Esophagus (tissue), 2 donors: ENCODE data around the gene RNU4-1. TPM values are rescaled to one million over a fixed set of nuclear protein-coding genes. Genes with fewer than 3 reads are reported as not detected.
A peak's percentile ranks its signal among the peaks of the same experiment; 100 is the strongest.
"Not testable (repeated sequence)": the region's sequence is repeated elsewhere in the genome, so short reads cannot be mapped to it uniquely, and the experiment has no call there.

Experiments
- H3K27ac ChIP-seq, 2 donors: one replicate each; pipeline ENCODE4 v1.5.1; 2013; ENCODE audit warnings: low read depth in 2 of 2, mild to moderate bottlenecking in 2 of 2, inconsistent platforms in 1 of 2, low read length in 1 of 2, moderate library complexity in 1 of 2
- H3K27me3 ChIP-seq, 2 donors: one replicate each; pipeline ENCODE4 v1.6.1; 2013; ENCODE audit warnings: low read length in 2 of 2, control low read depth in 1 of 2, mild to moderate bottlenecking in 1 of 2; ENCODE audit not compliant: insufficient read depth in 2 of 2, control insufficient read depth in 1 of 2
- H3K36me3 ChIP-seq, 2 donors: one replicate each; pipeline ENCODE4 v1.6.1; 2013; ENCODE audit warnings: low read length in 1 of 2; ENCODE audit not compliant: control insufficient read depth in 2 of 2, insufficient read depth in 2 of 2
- H3K4me1 ChIP-seq, 2 donors: one replicate each; pipeline ENCODE4 v1.6.1; 2013; ENCODE audit warnings: low read length in 1 of 2; ENCODE audit not compliant: control insufficient read depth in 2 of 2, insufficient read depth in 2 of 2
- H3K4me3 ChIP-seq, 2 donors: one replicate each; pipeline ENCODE4 v1.5.1; 2013; ENCODE audit warnings: low read length in 2 of 2, mild to moderate bottlenecking in 2 of 2, low read depth in 1 of 2, moderate library complexity in 1 of 2
- H3K9me3 ChIP-seq, 2 donors: one replicate each; pipeline ENCODE4 v1.6.1; 2013; ENCODE audit warnings: mild to moderate bottlenecking in 2 of 2, low read depth in 1 of 2, low read length in 1 of 2, moderate library complexity in 1 of 2; ENCODE audit not compliant: control insufficient read depth in 2 of 2, insufficient read depth in 1 of 2
- WGBS, 2 donors: extraction: QIAGEN DNeasy Blood & Tissue Kit; methylation state at CpG; one replicate each; pipeline ENCODE4 v1.1.7; 2013; 5-methylcytosine and 5-hydroxymethylcytosine counted together
- polyA plus RNA-seq, 2 donors: library from polyadenylated mRNA; stranded (reverse); fragments of 200-250 nt; gene quantifications; one replicate each; pipeline ENCODE4 v1.2.3, GENCODE V29; 2013
- donor health status: healthy with polysubstance abuse.
- donor health status: Bipolar disorder and iron deficiency.

RNU4-1 gene
- polyA plus RNA-seq, 2 donors = not detected

DNA sequence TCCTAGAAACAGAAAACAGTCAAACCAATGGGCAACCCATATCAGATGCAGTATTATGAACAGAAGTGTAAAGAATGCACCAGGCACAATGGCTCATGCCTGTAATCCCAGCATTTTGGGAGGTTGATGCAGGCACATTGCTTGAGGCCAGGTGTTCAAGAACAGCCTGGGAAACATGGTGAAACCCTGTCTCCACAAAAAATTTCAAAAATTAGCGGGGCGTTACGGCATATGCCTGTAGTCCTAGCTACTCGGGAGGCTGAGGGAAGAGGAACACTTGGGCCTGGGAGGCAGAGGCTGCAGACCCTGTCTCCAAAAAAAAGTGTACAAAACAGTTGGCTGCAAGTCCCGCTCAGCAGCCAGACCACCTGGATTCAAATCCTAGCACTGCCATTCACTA, 32.4 kb downstream of the RNU4-1 start:
- Histone ChIP-seq H3K4me3 (no peak overlapping the region), H3K27me3 (no peaks in the 10 kb centered on the region), H3K27ac (no peak overlapping the region), H3K4me1 (peaks cover 5 to 11% of the 10 kb centered on the region in 2 donors), H3K36me3 (no peaks in the 10 kb centered on the region), H3K9me3 (no peaks in the 10 kb centered on the region)
- WGBS, 2 donors = 94% methylated on average over 5 of the region's 5 CpGs

DNA sequence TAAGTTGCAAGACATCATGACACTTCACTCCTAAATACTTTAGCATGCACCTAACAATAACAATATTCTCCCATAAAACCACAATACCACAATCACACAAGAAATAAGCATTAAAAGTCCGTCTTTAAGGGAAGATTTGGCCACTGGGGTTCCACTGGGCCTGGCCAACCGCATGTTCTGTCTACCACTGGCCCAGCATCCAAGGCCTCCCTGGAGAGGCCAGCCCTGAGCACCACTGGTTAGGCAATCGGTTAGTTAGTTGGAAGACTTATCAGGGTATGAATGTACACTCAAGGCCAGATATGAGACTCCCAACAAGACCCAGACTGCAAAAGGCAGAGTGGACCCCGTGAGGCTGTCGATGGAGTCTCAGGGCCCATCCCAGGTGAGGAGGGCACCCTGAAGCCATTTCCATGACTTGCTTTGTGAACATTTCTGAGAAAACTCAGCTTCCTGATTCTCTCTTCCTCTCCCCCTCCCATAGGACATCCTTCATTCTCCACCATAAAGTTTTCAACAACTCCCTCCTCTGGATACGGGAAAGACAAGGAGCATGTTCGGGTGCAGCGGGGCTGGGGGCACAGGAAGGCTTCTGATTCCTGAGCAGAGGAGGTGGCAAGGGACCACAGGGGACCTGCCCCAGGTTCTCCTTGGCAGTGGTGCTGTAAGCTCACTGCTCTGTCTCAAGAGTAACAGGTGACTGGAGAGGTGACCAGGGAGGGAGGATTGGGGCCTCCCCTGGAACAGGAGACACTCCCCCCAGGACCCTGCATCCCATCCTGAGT, 33.4 kb downstream of the RNU4-1 start:
- no peak overlapping the region for H3K27ac ChIP-seq
- WGBS, 2 donors = 85% methylated on average over 8 of the region's 8 CpGs
- no peak overlapping the region for H3K4me3 ChIP-seq
- no peaks in the 10 kb centered on the region for H3K9me3 ChIP-seq
- H3K36me3 ChIP-seq = no peaks in the 10 kb centered on the region
- H3K4me1 ChIP-seq = peaks cover 5 to 8% of the 10 kb centered on the region in 2 donors
- H3K27me3 ChIP-seq = no peaks in the 10 kb centered on the region

DNA sequence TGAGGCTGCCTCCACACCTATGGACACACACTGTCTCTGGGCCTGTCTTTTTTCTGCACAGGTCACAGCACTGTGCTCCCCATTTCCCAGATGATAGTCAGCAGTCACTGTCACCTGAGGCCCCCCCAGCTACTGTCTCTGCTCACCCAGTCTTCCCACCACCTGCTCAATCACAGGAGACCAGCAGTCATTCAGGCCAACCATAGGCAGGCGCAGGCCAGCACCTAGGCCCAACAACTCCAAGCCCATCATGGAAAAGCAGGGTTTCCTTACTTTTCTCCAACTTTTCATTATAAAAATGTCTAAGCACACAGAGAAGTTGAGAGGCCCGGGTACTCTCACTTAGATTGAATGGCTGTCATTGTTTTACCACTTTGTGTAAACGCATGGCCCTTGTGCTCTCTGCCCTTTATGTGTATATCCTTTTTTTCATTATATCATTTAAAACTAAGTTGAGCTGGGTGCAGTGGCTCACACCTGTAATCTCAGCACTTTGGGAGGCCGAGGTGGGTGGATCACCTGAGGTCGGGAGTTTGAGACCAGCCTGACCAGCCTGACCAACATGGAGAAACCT, 34.6 kb downstream of the RNU4-1 start:
- 84 to 87% methylated on average over 5 of the region's 5 CpGs for WGBS, 2 donors
- Histone ChIP-seq H3K36me3 (no peaks in the 10 kb centered on the region), H3K4me3 (no peak overlapping the region), H3K4me1 (peaks cover 4 to 6% of the 10 kb centered on the region in 2 donors), H3K27me3 (no peaks in the 10 kb centered on the region), H3K27ac (peak overlapping the region in 1 of 2 donors; percentile 27), H3K9me3 (no peaks in the 10 kb centered on the region)

DNA sequence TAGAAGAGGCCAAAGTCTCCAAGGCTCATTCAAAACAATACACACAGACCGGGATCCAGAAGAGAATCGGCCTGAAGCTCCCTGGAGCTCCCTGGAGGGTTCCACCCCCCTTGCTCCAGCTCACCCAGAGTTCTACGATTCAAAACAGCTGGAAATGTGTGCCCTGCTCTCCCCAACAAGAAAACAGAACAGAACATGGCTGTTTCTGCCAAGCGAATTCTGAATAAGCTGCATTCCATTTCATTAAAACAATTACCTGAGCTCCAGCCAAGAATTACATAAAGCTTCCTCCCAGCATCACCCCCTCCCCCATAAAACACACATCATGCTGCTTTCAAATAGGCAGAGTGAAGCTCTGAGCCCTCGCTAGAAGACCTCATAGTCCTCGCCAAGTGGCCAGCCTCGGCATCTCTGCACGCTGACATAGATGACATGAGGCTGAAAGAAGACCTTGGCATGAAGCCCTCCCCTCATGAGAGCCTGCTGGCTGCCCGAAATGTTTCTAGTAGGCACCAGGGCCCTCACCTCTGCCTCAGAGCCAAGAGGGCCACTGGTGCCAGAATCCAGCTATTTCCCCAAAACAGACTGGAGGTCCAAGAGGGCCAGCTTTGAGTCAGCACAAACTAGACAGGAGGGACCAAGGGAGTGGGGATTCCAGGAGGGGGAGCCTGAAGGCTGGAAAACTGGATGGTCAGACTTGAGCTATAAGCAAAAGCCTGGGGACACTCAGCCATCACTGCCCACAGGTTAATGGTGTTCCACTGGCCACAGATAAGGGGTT, 35.8 kb downstream of the RNU4-1 start:
- H3K27ac ChIP-seq = peak overlapping the region; percentile 72 to 75
- 18 to 30% methylated on average over 9 of the region's 9 CpGs for WGBS, 2 donors
- H3K4me3 ChIP-seq = no peak overlapping the region
- H3K4me1 ChIP-seq = peaks cover 0 to 3% of the 10 kb centered on the region in 2 donors
- no peaks in the 10 kb centered on the region for H3K9me3 ChIP-seq
- no peaks in the 10 kb centered on the region for H3K36me3 ChIP-seq
- H3K27me3 ChIP-seq = no peaks in the 10 kb centered on the region

DNA sequence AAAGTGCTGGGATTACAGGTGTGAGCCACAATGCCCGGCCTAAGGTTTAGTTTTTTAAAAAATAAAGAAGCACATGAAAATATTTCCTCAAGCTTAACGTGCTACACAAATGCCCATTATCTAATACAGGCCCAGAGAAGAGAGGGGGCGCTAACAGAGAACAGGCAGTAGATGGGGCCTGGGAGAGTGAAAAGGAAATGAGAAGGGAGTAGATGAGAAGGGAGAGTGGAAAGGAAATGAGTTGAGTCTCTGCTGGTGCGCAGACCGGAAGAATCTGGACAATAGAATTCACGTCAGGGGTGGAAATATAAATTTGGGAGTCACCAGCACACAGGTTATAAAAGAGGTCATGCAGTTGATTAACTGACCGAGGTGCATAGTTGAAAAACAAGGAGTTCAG, 38.2 kb downstream of the RNU4-1 start:
- WGBS, 2 donors = 80% methylated on average over 7 of the region's 7 CpGs
- H3K27ac ChIP-seq = peak overlapping the region; percentile 47 to 59

DNA sequence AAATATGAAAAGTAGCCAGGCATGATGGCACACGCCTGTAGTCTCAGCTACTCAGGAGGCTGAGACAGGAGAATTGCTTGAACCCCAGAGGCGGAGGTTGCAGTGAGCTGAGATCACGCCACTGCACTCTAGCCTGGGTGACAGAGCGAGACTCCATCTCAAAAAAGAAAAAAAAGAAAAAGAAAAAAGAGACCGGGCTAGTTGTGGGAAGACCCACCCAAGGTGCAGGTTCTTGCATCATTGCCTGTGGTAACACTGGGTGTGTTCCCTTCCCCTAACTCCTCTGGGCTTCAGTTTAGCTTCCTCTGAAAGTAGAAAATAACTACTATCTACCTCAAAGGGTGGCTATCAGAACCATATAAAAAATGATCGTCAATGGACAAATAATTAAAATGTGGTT, 39.7 kb downstream of the RNU4-1 start:
- H3K4me3 ChIP-seq, H3K27me3 ChIP-seq, H3K9me3 ChIP-seq, H3K36me3 ChIP-seq, H3K27ac ChIP-seq: not testable (repeated sequence)
- H3K4me1 ChIP-seq = peaks cover 4 to 13% of the 10 kb centered on the region in 2 donors
- 76 to 77% methylated on average over 6 of the region's 6 CpGs for WGBS, 2 donors

More for the DNA sequence above, 38.2 kb downstream of the RNU4-1 start:
- no peaks in the 10 kb centered on the region for H3K36me3 ChIP-seq
- H3K4me1 ChIP-seq = peaks cover 4 to 5% of the 10 kb centered on the region in 2 donors
- H3K4me3 ChIP-seq = no peak overlapping the region
- H3K9me3 ChIP-seq = no peaks in the 10 kb centered on the region
- H3K27me3 ChIP-seq = no peaks in the 10 kb centered on the region

DNA sequence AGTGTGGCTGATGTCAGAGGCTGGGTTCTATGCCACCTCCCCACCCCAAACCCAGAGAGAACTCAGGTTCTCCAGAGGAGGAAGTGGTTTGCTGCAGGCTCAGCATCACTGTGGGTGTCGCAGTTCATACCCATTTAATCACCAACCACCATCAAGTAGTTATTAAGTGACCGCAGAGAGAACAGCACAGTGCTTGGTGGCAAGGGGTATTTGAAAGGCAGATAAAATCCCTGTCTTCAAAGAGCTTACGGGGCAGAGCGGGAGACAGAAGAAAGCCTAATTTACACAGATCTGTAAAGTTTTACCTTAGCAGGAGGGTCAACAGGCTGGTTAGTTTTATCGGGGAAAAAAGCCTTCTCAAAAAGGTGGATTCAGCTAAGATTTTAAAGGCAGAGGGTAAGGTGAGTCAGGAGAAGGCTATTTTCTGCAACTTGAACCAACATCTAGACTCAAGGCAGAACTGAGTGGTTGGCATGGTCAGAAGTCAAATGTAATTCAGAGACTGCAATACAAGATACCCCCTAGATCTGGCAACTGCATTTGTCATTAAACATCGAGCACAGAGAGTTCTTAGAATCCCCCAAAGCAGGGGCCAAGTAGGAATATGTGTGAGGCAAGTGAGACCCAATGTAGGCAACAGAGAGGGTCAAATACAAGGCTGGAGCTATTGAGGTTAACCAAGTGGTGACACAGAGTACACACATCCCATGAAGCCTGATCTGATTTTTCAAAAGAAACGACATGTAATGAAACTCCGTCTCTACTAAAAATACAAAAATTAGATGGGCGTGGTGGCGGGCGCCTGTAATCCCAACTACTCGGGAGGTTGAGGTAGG, 40.7 kb downstream of the RNU4-1 start:
- Histone ChIP-seq H3K27ac (peak overlapping the region in 1 of 2 donors; percentile 24), H3K4me1 (peaks cover 4 to 18% of the 10 kb centered on the region in 2 donors), H3K9me3 (no peaks in the 10 kb centered on the region), H3K4me3 (no peak overlapping the region), H3K36me3 (no peaks in the 10 kb centered on the region), H3K27me3 (no peaks in the 10 kb centered on the region)
- 81 to 88% methylated on average over 12 of the region's 12 CpGs for WGBS, 2 donors

DNA sequence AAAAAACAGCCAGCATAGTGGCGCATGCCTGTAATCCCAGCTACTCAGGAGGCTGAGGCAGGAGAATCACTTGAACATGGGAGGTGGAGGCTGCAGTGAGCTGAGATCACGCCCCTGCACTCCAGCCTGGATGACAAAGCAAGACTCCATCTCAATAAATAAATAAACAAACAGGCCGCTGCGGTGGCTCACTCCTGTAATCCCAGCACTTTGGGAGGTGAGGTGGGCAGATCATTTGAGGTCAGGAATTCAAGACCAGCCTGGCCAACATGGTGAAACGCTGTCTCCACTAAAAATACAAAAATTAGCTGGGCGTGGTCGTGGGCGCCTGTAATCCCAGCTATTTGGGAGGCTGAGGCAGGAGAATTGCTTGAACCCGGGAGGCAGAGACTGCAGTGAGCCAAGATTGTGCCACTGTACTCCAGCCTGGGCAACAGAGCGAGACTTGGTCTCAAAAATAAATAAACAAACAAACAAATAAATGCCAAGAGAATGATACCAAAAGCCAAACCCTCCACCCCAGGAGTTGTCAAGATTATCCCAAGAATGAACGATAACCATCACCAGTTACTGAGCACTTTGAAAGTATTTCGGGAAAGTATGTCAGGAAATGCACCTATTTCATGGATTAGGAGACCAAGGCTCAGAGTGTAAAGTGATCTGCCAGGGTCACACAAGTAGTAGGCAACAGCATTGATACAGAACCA, 41.5 kb downstream of the RNU4-1 start:
- Histone ChIP-seq H3K4me1 (peaks cover 4 to 18% of the 10 kb centered on the region in 2 donors), H3K27ac (peak overlapping the region in 1 of 2 donors; percentile 24)
- H3K9me3 ChIP-seq, H3K4me3 ChIP-seq, H3K27me3 ChIP-seq, H3K36me3 ChIP-seq: not testable (repeated sequence)
- WGBS, 2 donors = 87 to 90% methylated on average over 12 of the region's 12 CpGs
